ENCODE measurements around the gene INS.

- TF ChIP-seq POLR2AphosphoS5 (IDR thresholded peaks at IDR 0.05) (no peak), CTCF (IDR thresholded peaks at IDR 0.05) (no peak), POLR2A (IDR thresholded peaks at IDR 0.05) (no peak)
These were observed 14.7 kb upstream of the INS start for GRCh38 chr11:2175659-2176058.
